ENCODE data around the gene MT1F.

MT1F gene

DNA sequence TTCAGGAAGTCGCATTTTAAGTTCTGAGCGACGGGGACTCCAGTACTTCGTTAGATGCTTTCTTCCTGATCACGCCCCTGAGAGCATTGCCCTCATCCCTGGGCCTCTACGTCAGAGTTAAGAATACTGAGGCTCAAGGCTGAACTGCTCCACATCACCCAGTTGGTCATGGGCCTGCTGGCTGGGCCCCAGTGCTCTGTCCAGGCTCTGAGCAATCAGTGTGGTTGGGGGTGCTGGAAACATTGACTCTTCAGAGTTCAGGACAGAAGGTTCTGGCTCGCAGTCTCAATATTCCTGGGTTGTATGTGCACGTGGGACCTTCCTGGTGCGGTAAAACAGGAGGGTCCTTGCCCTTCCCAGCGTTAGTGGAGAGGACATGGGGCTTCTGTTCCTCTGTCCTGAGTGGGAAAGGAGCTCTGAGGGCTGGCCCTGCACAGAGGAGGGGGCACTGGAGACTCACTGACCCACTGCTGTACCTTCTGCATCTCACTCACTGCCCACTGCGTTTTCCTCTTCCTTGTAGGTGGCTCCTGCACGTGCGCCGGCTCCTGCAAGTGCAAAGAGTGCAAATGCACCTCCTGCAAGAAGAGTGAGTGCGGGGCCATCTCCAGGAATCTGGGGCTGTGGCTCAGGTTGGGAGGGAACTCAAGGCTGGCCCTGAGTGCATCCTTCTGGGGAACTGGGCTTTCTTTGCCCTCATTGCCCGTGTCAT is 31.7 kb upstream of the MT1F start:
- no peak for DNase-seq (ENCODE audit: low read depth in 2 of 2)

DNA sequence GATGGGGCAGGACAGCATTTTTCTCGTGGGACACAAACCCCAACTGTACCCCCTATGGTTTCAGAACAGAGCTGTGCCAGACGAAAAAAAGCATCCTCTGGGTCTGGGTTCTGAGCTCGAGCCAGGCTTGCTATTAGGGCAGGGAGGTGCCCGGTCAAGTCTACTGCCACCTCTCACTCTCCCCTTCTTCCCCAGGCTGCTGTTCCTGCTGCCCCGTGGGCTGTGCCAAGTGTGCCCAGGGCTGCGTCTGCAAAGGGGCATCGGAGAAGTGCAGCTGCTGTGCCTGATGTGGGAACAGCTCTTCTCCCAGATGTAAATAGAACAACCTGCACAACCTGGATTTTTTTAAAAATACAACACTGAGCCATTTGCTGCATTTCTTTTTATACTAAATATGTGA is 31.1 kb upstream of the MT1F start:
- DNase-seq (ENCODE audit: low read depth in 2 of 2), result no peak

DNA sequence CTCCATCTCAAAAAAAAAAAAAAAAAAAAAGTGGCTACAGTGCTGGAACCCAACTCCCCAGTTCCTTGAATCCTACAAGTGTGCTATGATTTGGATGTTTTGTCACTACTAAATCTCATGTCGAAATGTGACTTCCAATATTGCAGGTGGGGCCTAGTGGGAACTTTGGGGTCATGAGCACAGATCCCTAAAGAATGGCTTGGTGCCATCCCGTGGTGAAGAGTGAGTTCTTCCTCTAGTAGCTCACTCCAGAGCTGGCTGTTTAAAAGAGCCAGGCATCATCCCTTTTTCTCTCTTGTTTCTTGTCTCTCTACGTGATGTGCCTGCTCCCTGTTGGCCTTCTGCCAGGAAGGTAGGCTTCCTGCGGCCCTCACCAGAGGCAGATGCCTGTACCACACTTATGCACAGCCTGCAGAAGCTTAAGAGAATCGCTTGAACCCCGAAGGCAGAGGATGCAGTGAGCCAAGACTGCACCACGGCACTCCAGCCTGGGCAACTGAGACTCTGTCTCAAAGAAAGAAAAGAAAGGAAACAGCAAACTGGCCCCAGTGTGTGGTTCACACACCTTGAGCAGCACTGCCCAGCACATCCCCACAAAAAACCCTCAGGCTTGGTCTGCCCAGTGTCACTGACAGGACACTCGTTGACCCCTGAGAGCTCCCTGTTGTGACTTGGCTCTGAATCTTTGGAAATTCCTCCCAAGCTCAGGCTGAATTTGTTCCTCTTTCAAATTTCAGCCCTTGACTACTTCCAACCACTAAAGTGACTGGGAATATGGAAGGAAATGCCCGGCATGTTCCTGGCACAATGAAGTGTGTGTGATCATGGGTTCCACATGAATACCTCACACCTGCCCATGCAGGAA is 29.0 kb upstream of the MT1F start:
- no peak for DNase-seq (ENCODE audit: low read depth in 2 of 2)

DNA sequence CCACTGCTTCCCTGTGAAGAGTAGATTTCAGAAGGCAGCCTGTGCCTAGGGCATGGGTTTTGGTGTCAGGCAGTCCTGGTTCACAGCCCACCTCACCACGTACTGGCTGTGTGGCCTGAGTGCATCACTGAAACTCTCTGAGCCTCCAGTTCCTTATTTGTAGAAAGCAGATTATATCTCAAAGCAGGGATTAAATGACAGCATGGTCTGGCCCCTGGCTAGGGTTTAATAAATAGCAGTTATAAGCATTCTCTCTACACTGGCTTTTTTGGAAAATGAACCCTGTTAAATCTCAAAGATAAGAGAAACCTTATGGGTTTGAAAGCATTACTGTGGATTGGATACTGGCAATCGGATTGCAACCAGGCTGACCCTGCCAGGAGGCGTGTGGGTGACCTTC is 28.2 kb upstream of the MT1F start:
- DNase-seq (ENCODE audit: low read depth in 2 of 2), result no peak

DNA sequence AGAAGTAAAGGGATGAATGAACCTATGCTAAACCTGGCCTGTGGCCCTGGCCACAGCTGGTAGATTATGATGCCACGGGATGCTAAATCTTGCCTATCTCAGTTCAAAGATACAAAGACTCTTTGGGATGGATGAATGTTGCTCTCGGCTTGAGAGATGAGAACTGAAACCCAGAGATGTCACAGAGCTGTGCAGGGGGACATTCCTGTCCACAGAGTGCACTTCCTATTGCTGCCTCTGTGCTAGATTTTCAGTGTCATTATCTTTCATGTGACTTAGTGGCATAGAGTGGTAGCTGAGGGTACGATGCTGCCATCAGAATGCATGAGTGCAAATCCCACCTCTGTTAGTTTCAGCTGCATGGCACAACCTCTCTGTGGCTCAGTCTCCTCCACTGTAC is 27.6 kb upstream of the MT1F start:
- no peak for DNase-seq (ENCODE audit: low read depth in 2 of 2)

DNA sequence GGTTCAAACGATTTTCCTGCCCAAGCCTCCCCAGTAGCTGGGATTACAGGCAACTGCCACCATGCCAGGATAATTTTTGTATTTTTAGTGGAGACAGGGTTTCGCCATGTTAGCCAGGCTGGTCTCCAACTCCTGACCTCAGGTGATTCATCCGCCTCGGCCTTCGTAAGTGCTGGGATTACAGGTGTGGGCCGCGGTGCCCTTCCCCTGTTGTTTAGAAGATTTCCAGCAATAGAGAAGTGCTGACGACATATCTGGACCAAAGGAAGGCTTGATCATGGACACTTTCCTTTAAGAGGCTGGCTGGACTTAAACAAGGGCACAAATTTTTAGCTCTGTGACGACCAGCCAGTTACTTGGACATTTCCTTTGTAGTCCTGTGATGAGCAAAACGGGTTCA is 26.6 kb upstream of the MT1F start:
- DNase-seq (ENCODE audit: low read depth in 2 of 2), result no peak

DNA sequence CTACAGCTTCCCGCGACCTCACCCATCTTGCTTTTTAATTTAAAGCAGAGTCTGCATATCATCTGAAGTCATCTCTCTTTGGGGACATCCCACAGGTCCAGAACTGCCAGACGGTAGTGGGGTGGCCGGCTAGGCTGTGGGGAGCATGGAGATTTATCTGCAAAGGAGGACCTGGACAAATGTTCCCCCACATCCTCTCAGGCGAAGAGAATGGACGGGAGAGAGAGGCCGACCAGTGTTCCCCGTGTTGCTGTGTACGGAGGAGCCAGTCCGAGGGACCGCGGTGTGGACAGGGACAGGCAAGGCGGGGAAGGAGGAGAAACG is 26.0 kb upstream of the MT1F start:
- DNase-seq (ENCODE audit: low read depth in 2 of 2), result no peak

DNA sequence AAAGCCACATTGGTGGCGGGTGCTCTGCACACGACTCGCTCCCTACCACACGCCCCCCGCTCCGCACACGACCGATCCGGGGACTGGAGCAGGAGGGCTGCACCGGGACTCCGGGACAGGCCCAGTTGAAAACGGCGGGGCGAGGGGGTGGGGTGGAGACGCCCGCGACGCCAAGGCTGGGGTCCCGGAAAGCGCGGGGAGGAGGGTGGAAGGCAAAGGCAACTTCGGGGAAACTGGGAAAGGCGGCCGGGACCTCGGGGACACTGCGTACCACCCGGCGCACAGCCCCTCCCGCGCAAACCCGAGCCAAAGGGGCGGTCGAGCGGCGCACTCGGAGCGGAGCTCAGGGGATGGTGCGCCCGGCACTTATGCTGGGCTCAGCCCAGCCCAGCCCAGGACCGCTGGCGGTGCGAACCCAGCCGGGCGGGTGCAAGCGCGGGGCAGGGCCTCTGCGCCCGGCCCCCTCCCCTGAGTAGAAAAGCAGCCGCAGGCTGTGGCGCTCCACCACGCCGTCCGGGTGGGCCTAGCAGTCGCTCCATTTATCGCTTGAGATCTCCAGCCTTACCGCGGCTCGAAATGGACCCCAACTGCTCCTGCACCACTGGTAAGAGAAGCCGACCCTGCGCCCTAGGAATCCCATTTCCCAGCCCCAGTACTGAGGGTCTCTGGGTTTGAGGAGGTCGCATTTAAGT is 25.5 kb upstream of the MT1F start, which contains the start of gene MT1M:
Gene MT1M, plus strand, starts transcription at position 504 of the 692 bp plus-strand sequence. Its CDS starts 73 bp downstream, at position 577.
- no peak for DNase-seq (ENCODE audit: low read depth in 2 of 2)

DNA sequence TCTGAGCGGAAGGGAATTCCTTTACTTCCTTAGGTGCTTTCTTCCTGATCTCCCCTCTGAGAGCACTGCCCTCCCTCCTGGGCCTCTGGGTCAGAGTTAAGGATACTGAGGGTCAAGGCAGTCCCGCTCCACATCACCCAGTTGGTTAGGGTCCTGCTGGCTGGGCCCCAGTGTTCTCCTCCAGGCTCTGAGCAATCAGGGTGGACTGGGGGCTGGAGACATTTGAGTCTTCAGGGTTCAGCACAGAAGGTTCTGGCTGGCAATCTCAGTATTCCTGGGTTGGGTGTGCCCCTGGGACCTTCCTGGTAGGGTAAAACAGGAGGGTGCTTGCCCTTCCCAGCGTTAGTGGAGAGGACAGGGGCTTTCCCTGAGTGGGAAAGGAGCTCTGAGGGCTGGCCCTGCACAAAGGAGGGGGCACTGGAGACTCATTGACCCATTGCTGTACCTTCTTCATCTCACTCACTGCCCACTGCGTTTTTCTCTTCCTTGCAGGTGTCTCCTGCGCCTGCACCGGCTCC is 24.9 kb upstream of the MT1F start:
- DNase-seq (ENCODE audit: low read depth in 2 of 2), result no peak

DNA sequence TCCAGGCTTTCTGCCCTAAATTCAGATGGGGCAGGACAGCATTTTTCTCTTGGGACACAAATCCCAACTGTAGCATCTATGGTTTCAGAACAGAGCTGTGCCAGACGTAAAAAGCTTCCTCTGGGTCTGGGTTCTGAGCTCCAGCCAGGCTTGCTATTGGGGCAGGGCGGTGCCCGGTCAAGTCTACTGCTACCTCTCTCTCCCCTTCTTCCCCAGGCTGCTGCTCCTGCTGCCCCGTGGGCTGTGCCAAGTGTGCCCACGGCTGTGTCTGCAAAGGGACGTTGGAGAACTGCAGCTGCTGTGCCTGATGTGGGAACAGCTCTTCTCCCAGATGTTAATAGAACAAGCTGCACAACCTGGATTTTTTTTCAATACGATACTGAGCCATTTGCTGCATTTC is 24.2 kb upstream of the MT1F start:
- no peak for DNase-seq (ENCODE audit: low read depth in 2 of 2)

DNA sequence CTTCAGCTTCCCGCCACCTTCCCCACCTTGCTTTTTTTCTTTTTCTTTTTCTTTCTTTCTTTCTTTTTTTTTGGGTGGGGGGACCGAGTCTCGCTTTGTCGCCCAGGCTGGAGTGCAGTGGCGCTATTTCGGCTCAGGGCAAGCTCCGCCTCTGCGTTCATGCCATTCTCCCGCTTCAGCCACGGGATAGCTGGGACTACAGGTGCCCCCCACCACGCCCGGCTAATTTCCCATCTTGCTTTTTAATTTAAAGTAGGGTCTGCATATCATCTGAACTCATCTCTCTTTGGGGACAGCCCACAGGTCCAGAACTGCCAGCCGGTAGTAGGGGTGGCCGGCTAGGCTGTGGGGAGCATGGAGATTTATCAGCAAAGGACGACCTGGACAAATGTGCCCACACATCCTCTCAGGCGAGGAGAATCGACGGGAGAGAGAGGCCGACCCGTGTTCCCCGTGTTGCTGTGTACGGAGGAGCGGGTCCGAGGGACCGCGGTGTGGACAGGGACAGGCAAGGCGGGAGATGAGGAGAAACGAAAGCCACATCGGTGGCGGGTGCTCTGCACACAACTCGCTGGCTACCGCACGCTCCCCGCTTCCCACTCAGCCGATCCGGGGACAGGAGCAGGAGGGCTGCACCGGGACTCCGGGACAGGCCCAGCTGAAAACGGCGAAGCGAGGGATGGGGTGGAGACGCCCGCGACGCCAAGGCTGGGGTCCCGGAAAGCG is 22.9 kb upstream of the MT1F start:
- no peak for DNase-seq (ENCODE audit: low read depth in 2 of 2)

DNA sequence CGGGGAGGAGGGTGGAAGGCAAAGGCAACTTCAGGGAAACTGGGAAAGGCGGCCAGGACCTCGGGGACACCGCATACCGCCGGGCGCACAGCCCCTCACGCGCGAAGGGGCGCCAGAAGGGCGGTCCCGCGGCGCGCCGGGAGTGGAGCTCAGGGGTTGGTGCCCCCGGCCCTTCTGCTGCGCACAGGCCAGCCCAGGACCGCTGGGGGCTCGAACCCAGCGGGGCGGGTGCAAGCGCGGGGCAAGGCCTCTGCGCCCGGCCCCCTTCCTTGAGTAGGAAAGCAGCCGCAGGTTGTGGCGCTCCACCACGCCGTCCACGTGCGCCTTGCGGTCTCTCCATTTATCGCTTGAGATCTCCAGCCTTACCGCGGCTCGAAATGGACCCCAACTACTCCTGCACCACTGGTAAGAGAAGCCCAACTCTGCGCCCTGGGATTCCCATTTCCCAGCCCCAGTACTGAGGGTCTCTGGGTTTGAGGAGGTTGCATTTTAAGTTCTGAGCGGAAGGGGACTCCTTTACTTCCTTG is 22.3 kb upstream of the MT1F start:
- DNase-seq (ENCODE audit: low read depth in 2 of 2), result no peak

DNA sequence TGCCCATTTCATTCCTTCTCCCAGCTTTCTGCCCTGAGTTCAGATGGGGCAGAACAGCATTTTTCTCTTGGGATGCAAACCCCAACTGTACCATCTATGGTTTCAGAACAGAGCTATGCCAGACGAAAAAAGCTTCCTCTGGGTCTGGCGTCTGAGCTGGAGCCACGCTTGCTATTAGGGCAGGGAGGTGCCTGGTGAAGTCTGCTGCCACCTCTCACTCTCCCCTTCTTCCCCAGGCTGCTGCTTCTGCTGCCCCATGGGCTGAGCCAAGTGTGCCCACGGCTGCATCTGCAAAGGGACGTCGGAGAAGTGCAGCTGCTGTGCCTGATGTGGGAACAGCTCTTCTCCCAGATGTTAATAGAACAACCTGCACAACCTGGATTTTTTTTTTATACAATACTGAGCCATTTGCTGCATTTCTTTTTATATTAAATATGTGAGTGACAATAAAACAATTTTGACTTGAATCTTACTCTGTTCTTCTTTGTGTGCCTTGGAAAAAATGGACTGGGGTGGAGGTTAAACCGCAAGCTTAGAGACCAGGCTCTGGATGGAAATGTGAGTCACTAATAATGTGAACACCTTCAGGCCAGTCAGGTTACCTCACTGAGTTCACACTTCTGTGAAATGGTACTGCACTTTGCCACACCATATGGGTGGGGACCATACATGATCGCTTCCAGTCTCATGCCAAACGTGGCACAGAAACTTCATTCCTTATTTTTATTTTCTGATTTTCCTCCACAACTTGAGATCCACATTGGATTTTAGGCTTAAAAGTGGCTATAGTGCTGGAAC is 20.9 kb upstream of the MT1F start:
- no peak for DNase-seq (ENCODE audit: low read depth in 2 of 2)

DNA sequence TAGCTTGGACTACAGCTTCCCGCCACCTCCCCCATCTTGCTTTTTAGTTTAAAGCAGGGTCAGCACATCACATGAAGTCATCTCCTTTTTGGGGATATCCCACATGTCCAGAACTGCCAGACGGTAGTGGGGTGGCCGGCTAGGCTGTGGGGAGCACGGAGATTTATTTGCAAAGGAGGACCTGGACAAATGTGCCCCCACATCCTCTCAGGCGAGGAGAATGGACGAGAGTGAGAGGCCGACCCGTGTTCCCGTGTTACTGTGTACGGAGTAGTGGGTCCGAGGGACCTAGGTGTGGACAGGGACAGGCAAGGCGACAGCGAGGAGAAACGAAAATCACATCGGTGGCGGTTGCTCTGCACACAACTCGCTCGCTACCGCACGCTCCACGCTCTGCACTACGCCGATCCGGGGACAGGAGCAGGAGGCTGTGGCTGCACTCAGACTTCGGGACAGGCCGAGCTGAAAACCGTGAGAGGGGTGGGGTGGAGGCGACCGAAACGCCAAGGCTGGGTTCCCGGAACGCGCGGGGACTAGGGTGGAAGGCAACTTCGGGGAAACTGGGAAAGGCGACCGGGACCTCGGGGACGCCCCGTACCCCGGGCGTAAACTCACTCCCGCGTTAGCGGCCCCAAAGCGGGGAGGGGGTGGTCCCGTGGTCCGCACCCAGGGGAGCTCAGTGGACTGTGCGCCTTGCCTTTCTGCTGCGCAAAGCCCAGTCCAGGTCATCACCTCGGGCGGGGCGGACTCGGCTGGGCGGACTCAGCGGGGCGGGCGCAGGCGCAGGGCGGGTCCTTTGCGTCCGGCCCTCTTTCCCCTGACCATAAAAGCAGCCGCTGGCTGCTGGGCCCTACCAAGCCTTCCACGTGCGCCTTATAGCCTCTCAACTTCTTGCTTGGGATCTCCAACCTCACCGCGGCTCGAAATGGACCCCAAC is 19.7 kb upstream of the MT1F start, which contains the start of gene MT1A:
Gene MT1A, plus strand, starts transcription at position 853 of the 937 bp plus-strand sequence. Its CDS starts 73 bp downstream, at position 926.
- DNase-seq (ENCODE audit: low read depth in 2 of 2), result no peak

DNA sequence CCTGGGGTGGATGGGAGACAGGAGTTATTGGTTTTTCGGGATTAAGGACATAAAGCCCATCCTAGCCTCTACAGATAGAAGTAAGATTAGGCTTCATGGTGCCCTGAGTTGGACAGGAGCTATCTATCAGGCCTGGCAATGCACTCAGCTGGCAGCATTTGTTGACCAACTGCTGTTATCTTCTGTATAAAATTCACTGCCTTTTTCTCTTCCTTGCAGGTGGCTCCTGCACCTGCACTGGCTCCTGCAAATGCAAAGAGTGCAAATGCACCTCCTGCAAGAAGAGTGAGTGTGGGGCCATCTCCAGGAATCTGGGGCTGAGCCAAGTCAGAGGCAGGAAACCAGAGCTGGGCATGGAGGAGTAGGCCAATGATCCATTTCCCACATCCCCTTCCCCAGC is 18.7 kb upstream of the MT1F start:
- DNase-seq (ENCODE audit: low read depth in 2 of 2), result no peak

DNA sequence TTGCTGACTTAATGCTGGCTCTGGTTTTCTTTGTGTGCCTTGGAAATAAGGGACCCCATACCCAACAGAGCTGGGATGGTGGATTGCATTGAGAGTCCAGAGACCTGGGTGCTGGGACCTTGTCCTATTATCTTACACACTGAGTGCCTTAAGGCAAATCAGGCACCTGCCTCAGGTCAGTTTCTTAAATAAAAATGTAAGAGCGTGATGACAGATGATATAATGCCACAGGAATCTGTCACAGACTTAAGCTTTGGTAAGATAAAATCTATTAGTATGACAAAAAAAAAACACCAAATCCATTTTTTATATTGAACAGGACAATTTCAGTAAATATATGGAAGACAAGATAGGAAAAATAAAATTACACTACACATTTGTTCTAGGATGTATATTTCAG is 17.7 kb upstream of the MT1F start:
- no peak for DNase-seq (ENCODE audit: low read depth in 2 of 2)

DNA sequence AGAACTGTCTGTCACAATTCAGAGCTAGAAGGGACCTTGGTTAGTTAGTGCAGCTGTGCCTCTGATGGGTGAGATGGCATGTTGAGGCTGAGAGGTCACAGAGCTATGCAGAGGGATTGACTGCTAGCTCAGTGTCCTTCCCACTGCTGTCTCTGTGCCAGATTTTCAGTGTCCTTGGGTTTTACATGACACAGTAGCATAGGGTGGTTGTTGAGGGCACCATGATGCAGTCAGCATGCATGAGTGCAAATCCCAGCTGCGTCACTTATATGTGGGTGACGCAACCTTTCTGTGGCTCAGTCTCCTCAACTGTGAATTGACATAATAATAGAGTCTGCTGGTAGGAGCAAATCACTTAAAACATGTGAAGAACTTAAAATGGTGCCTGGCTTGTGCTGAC is 16.6 kb upstream of the MT1F start:
- DNase-seq (ENCODE audit: low read depth in 2 of 2), result no peak

DNA sequence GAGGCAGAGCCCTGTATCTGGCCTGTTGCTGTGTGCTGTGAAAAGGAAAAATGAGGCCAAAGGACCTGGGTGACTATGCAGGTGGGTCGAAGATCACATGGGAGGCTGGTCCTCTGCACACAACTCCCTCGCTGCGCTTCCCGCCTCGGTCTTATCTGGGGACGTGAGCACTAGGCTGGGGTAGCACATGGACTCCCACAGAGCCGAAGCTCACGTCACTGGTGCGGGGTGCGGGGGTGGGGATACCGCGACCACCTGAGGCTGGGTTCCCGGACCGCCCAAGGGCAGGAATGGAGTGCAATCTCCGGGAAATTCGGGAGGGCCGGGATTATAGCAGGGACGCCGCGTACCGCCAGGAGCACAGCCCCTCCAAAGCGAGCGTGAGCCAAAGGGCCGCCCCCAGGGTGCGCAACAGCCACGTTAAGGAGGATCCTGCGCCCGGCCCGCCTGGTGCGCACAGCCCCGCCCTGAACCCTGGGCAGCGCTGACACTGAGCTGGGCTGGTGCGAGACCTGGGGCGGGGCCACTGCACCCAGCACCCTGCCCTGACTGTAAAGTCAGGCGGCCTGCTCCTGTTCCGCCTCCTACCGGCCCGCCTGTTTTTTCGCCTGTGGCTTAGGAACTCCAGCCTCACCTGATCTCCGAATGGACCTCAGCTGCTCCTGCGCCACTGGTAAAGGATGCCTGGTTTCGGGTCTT is 14.5 kb upstream of the MT1F start:
- peak; percentile 46 to 60 for DNase-seq (ENCODE audit: low read depth in 2 of 2)

DNA sequence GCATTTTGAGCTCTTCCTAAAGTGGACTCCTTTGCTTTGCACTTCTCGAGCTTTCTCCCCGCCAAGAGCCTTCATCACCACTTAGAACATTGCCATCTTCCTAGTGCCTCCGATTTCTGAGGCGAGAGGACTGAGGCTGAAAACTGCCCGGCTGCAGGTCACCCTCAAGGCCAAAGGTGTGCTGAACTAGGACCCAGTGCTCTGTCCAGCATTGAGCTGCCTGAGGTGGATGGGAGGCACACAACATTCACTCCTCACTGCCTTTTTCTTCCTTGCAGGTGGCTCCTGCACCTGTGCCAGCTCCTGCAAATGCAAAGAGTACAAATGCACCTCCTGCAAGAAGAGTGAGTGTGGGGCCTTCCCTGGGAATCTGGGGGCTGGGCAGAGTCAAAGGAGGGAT is 13.9 kb upstream of the MT1F start:
- DNase-seq (ENCODE audit: low read depth in 2 of 2), result no peak
